HuH-7 (cell line): Measurements from ENCODE around the gene ATG16L2.
A peak's percentile ranks its signal among the peaks of the same experiment; 100 is the strongest.
"Not testable (repeated sequence)": the region's sequence is repeated elsewhere in the genome, so short reads cannot be mapped to it uniquely, and the experiment has no call there.

ENCODE experiments used
- DNase-seq: peaks from one replicate; pipeline ENCODE4 v3.0.0; 2011; ENCODE audit warnings: low spot score

Gene ATG16L2

DNA sequence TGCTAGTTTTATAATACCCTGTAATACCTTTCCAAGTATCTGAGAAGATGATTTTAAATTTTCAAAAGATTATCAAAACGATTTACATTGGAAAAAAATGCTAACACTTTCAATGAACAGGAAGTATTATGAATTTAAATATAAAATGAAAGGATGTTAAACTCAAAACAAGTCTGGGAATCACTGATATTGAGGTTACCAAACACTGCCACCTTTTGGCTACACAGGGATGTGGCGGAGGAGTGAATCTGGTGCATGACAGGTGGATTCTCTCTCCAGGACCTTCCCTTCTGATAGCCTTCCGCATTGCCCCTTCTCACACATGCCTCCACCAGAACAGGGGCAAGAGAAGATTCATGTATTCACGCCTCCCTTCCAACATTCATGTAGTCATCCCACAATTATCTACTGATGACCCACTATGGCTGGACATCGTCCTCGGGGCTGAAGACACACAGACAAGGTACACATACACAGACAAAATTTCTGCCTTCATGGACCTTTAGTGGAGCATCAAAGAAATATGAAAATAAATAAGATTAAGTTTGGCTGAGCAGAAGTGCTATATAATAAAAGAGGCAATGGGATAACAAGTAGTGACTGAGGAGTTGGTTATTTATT, 34.7 kb downstream of the ATG16L2 start:
- DNase-seq, result peak; percentile 49

DNA sequence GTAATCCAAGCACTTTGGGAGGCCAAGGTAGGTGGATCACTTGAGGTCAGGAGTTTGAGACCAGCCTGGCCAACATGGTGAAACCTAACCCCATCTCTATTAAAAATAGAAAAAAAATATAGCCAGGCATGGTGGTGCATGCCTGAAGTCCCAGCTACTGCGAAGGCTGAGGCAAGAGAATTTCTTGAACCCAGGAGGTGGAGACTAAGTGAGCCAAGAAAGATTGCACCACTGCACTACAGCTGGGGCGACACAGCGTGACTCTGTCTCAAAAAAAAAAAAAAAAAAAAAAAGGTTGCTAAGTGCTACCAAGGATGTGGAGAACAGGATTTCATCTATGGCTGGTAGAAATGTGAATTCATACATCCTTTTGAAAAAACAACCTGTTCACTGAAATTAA, 36.6 kb downstream of the ATG16L2 start:
- DNase-seq, result no peak

DNA sequence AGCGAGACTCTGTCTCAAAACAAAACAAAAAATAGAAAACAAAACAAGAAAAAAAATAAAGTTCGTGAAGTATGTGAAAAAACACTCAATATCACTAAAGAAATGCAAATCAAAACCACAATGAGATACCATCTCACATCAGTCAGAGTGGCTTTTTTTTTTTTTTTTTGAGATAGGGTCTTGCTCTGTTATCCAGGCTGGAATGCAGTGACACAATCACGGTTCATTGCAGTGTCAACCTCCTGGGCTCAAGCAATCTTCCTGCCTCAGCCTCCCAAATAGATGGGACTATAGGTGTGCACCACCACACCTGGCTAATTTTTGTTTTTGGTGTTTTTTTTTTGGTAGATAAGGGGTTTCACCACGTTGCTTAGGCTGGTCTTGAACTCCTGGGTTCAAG, 37.5 kb downstream of the ATG16L2 start:
- DNase-seq, result no peak

DNA sequence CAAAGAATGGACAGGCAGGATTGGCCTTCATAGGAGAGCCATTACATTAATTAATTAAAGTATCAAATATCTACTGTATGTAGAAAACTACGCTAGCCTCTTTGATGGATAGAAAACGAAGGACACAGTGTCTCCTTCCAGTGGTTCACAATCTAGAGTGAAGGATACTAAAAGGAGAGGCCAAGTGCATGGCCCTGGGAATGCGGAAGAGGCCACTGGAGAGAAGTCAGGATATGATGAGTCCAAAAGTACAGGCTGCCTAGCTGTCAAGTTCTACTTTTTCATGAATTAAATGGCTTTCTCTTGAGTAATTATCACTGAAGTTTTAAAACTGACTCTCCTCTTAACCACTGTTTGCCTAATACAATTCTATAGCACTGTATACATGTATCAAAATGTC, 41.9 kb downstream of the ATG16L2 start:
- DNase-seq, result no peak

DNA sequence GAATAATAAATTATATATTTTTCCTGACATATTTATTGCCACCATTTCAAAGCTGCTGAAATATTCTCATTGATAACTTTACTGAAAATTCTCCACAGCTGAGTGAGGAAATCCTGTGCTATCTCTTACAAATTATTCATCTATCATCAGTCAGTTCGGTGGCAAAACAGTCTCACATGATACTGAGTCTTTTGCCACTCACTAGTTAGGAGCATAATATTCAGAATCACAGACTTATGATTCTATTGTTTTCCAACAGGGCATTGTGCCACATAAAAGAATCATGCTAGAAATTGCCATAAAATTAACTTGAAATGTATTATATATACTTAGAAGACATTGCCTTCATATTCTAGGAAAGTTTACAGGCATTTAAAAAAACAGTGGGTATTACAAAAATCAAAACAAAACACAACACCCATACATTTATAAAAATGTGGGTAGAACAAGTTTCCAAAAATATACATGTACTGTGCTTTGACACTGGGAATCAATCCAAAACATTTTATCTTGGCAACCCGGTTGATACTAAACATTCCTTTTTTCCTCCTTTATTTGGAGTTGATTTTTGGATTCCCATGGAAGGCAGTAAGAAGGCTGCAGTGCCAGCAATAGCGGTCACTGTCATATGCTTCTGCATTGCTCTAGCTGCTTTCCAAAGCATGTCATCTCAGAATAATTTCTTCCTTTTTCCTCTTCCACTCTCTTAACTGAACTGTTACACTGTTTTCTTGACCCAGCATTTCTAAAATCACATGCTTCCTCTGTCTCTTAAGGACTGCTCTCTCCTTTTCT, 42.5 kb downstream of the ATG16L2 start:
- no peak for DNase-seq

DNA sequence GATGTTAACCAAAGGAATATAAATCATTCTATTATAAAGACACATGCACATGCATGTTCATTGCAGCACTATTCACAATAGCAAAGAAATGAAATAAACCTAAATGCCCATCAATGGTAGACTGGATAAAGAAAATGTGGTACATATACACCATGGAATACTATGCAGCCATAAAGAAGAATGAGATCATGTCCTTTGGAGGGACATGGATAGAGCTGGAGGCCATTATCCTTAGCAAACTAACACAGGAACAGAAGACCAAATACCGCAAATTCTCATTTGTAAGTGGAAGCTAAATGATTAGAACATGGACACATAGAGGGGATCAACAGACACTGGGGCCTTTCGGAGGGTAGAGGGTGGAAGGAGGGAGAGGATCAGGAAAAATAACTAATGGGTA, 44.1 kb downstream of the ATG16L2 start:
- DNase-seq, result not testable (repeated sequence)

DNA sequence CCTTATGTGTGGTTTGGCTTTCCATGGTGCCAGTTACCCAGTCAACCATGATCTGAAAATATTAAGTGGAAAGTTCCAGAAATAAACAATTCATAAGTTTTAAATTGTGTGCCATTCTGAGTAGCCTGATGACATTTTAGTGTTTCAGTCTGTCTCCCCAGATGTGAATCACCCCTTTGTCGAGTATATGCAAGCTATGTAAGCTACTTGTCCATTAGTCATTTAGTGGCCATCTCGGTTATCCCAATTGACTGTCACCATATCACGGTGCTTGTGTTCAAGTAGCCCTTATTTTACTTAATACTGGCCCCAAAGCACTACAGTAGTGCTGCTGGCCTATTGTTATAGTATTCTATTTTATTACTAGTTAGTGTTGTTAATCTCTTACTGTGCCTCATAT, 44.9 kb downstream of the ATG16L2 start:
- DNase-seq, result no peak

DNA sequence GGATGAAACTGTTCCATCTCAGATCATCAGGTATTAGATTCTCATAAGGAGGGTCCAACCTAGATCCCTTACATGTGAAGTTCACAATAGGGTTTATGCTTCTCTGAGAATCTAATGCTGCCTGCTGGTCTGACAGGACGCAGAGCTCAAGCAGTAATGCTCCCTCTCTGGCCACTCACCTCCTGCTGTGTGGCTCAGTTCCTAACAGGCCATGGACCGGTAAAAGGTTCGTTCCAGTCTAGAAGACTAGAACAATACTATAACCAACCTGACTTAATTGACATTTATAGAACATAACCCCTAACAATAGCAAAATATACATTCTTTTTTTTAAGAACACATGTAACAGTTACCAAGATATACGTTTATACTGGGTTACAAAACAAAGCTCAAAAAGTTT, 45.8 kb downstream of the ATG16L2 start:
- no peak for DNase-seq

DNA sequence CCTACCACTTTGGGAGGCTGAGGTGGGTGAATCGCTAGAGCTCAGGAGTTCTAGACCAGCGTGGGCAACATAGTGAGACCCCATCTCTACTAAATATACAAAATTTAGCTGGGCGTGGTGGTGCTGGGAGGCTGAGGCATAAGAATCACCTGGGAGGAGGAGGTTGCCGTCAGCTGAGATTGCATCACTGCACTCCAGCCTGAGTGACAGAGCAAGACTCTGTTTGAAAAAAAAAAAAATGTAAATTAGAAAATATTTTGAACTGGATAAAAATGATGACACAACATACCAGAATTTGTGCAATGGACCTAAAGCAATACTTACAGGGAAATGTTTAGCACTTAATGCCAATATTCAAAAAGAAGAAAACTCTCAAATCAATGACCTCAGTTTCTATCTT, 46.4 kb downstream of the ATG16L2 start:
- DNase-seq, result no peak

DNA sequence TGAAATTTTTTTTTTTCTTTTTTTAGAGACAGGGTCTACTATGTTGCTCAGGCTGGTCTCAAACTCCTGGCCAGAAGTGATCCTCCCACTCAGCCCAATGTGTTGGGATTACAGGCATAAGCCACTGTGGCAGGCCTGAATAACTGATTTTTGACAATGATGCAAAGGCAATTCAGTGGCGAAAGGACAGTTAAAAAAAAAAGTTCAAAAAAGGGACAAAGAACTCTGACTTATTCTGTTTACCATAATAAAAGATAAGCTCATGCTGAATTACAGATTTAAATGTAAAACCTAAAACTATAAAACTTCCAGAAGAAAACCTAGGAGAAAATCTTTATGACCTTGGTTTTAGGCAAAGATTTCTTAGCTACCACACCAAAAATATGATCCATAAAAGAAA, 48.9 kb downstream of the ATG16L2 start:
- DNase-seq, result no peak

DNA sequence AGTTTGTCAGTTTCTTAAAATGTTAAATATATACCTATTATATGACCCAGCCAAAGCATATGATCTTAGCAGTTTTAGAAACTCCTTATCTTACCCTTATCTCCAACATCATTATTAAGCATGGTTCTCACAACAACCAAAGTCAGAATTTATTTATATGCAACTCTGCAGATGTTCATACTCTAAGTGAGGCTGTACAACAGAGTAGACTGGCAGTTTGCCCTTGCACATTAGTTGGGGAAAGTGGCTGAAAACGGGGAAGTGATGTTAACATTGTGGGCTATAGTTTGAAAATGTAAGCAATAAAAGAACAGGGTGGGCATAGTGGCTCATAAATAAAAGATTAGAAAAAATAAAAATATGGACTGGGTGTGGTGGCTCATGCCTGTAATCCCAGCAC, 49.7 kb downstream of the ATG16L2 start:
- no peak for DNase-seq

DNA sequence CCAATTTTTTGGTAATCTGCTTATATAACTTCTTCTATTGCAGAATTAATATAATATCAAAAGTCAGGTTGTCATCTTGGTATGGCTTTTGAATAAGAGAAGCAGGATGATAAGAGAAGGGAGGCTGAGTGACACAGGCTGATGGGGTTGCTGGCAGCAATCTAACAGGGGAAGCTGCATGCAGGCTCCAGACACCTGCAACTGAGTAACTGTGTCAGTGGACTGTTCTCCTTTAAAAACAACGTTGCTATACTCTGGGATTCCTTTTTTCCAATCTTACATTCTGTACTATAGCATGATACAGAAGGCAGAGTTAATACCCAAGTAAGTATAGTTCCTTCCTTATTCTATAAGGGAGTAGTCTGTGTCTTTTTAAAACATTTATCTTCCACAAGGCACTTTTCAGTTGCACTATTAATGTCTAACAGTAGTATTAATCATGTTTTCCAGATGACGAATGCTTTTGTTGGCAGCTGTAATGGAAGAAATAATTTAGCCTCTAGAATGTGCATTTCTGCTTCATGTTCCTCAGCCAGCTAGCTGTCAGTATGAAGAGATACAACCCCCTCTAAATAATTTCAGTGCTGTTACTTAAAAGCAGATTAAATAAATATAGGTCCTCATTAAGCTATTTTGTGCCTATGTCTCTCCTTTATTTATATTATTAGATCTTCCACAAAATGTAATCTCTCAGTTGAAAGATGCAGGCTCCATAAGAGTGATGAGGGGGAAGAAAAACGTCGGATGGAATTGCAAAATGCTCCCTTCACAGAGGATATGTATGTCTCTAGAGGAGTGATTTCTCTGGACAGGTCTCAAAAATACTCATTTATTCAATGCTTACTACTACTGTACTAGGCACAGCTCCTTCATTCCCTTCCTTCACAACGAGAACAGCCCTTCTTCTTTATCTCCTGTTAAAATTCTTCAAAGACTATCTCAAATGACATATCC, 50.8 kb downstream of the ATG16L2 start:
- no peak for DNase-seq

DNA sequence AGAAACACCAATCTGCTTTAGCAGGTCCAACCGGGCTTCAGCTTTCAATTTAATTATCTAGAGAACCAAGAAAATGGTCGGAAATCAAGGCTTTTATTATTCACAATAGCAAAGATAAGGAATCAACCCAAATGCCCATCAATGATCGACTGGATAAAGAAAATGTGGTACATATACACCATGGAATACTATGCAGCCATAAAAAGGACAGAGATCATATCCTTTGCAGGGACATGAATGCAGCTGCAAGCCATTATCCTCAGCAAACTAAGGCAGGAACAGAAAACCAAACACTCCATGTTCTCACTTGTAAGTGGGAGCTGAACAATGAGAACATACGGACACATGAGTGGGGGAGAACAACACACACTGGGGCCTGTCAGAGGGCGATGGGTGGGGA, 53.8 kb downstream of the ATG16L2 start:
- no peak for DNase-seq

DNA sequence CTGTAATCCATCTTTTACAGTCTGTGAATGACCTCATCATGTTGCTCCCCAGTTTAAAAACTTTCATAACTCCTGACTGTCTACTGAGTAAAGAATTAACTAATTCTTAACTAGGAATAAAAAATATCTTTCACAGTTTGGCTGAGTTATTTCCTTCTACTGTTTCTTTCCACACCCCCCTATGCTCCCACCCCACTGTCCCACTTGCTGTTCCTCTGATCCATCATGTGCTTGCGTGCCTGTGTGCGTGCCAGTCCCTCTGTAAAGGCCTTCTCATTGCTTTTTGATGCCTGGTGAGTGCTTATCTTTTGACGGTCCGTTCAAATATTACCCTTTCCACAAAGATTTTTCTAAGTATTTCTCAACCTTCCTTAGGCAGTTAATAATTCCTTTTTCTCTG, 55.6 kb downstream of the ATG16L2 start:
- DNase-seq, result no peak

DNA sequence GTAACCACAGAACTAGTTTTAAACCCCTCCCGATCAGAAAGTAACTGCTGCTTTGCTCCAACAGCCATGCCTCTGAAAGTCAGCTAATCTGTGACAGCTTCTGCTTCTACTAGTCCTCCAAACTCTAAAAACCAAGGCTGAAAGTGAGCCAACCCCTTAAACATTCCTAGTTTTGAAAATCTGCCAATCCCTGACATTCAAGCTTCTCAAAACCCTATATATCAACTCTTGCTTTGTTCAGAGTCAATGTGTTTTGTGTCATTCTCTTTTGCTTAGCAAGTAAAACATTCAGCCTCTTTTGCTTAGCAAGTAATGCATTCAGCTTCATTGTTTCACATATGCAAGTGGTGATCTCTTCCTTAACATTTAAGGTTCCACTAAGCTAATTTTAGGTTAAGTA, 56.9 kb downstream of the ATG16L2 start:
- DNase-seq, result no peak

DNA sequence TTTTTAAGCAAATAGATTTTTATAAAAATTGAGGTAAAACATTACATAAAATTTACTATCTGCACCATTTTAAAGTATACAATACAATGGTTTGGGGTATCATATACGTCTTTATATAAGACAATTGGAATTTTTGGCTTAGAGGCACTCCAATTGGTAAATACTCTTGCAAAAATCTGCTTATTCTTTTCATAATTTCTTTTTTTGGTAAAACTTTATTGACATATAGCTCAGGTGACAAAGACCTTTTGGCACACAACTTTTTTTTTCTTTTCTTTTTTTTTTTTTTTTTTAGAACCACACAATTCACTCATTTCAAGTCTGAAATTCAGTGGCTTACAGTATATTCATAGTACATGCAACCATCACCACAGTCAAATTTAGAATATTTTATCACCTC, 57.8 kb downstream of the ATG16L2 start:
- DNase-seq, result no peak

DNA sequence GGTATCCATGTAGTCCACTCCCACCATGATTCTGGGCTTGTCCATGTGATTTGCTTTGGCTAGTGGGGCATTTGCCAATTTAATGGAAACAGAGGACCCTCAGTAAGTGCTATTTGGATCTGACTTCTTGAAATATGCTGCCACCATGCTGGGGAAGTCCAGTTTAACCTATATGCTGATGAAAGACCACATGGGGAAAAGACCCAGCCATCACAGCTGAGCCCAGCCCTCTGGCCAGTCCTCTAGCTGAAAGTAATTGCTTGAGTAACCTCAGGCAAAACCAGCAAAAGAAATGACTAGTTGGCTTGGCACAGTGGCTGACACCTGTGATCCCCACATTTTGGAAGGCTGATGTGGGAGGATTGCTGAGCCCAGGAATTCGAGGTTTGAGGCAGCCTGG, 61.5 kb downstream of the ATG16L2 start:
- DNase-seq, result no peak

DNA sequence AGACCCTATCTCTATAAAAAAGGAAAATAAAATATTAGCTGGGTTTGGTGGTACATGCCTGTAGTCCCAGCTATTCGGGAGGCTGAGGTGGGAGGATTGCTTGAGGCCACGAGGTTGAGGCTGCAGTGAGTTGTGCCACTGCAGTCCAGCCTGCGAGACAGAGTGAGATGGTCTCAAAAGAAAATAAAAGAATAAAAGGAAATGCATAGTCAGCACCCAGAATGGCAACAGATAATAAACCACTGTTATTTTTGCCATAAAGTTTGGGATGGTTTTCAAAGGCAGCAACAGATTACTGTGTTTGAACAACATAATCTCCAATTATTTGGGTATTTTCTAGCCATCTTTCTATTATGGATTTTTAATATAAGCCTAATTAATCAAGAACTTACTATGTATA, 61.9 kb downstream of the ATG16L2 start:
- DNase-seq, result no peak
